ENCODE data around the gene ARHGAP31. TPM values are rescaled to one million over a fixed set of nuclear protein-coding genes. Genes with fewer than 3 reads are reported as not detected.

ARHGAP31 gene
- total RNA-seq, 4 donors from 2014 or later = 6.2 to 9.7 (median 7.3) TPM

GRCh38 chr3:119382134-119382533 is 88.0 kb downstream of the ARHGAP31 start:
- Histone ChIP-seq H3K27me3 (no peaks in the 10 kb centered on the region), H3K4me3 (no peak overlapping the region), H3K27ac (no peak overlapping the region), H3K9me3 (no peaks in the 10 kb centered on the region), H3K36me3 (no peaks in the 10 kb centered on the region), H3K4me1 (no peaks in the 10 kb centered on the region)
- ATAC-seq (no peak), DNase-seq (no peak)
- intact Hi-C loops (cut with DNase I; ENCODE audit: low total_unique reads) (no loop called here), in situ Hi-C loops (cut with MboI; ENCODE audit: low sequenced_read_pairs in 4 of 4) (loop anchor here in 1 of 4 donors (25.0 kb wide), 1 partner anchor 495 kb away; no protein-coding TSS in a partner anchor)
- TF ChIP-seq CTCF (IDR thresholded peaks at IDR 0.05 in 4 of 5, conservative IDR thresholded peaks at IDR 0.05 in 1 of 5) (no peak), POLR2A (IDR thresholded peaks at IDR 0.05) (no peak)

DNA sequence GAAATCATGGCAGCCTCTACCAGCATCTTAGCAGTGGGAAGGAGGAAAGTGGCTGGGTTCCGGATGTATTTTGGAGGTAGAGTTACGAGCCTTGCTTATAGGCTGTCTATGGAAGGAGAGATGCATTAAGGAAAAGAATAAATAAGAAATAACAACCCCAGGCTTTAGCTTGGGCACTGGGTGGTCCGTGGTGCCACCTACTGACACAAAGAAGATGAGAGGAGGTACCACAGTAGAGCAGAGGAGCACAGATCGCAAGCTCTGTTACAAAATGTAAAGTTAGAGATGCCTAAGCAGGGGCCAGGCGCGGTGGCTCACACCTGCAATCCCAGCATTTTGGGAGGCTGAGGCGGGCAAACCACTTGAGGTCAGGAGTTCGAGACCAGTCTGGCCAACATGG is 94.4 kb downstream of the ARHGAP31 start:
- TF ChIP-seq CTCF (IDR thresholded peaks at IDR 0.05 in 4 of 5, conservative IDR thresholded peaks at IDR 0.05 in 1 of 5) = peak in 1 of 5 experiments; percentile 32
- TF ChIP-seq POLR2A (IDR thresholded peaks at IDR 0.05) = no peak
- in situ Hi-C loops (cut with MboI; ENCODE audit: low sequenced_read_pairs in 4 of 4) = loop anchor here in 1 of 4 donors (25.0 kb wide), 1 partner anchor 501 kb away; no protein-coding TSS in a partner anchor
- no peak for ATAC-seq
- no peak for DNase-seq
- H3K4me1 ChIP-seq = no peaks in the 10 kb centered on the region
- H3K36me3 ChIP-seq = no peaks in the 10 kb centered on the region
- no peak overlapping the region for H3K27ac ChIP-seq
- intact Hi-C loops (cut with DNase I; ENCODE audit: low total_unique reads) = no loop called here
- no peaks in the 10 kb centered on the region for H3K9me3 ChIP-seq
- no peaks in the 10 kb centered on the region for H3K27me3 ChIP-seq
- H3K4me3 ChIP-seq = no peak overlapping the region

DNA sequence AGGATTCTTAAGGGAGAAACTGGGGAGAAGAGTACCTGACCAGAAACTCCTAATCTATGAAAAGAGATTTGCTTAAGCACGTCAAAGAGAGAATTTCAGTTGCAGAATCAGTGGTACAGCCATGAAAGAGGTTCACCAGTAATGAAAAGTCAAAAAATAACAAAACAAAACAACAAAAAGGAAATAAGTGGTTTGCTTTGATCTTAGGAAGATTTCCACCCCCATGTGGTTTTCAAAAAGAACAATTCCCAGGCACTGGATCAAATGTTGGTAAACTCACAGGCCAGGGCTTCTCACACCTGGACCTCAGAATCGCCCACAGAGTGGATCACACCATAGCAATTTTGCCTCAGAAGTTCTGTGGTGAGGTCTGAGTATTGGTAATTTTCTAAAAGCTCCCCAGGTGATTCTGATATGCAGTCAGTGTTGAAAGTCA is 101.8 kb downstream of the ARHGAP31 start:
- no peaks in the 10 kb centered on the region for H3K27me3 ChIP-seq
- DNase-seq = no peak
- TF ChIP-seq CTCF (IDR thresholded peaks at IDR 0.05 in 4 of 5, conservative IDR thresholded peaks at IDR 0.05 in 1 of 5) = no peak
- TF ChIP-seq POLR2A (IDR thresholded peaks at IDR 0.05) = no peak
- H3K4me1 ChIP-seq = no peaks in the 10 kb centered on the region
- in situ Hi-C loops (cut with MboI; ENCODE audit: low sequenced_read_pairs in 4 of 4) = loop anchor here in 1 of 4 donors (25.0 kb wide), 1 partner anchor 509 kb away; no protein-coding TSS in a partner anchor
- H3K36me3 ChIP-seq = peaks cover 0 to 4% of the 10 kb centered on the region in 2 donors
- intact Hi-C loops (cut with DNase I; ENCODE audit: low total_unique reads) = no loop called here
- no peaks in the 10 kb centered on the region for H3K9me3 ChIP-seq
- H3K27ac ChIP-seq = no peak overlapping the region
- no peak for ATAC-seq
- H3K4me3 ChIP-seq = no peak overlapping the region

- H3K27me3 ChIP-seq = no peaks in the 10 kb centered on the region
- no peak for ATAC-seq
- in situ Hi-C loops (cut with MboI; ENCODE audit: low sequenced_read_pairs in 4 of 4) = loop anchor here in 1 of 4 donors (25.0 kb wide), 1 partner anchor 510 kb away; no protein-coding TSS in a partner anchor
Measured at GRCh38 chr3:119396870-119397269, 102.7 kb downstream of the ARHGAP31 start.

More at GRCh38 chr3:119396870-119397269, 102.7 kb downstream of the ARHGAP31 start:
- TF ChIP-seq POLR2A (IDR thresholded peaks at IDR 0.05) = no peak
- TF ChIP-seq CTCF (IDR thresholded peaks at IDR 0.05 in 4 of 5, conservative IDR thresholded peaks at IDR 0.05 in 1 of 5) = no peak
- no peaks in the 10 kb centered on the region for H3K4me1 ChIP-seq
- intact Hi-C loops (cut with DNase I; ENCODE audit: low total_unique reads) = no loop called here
- no peak overlapping the region for H3K27ac ChIP-seq
- H3K36me3 ChIP-seq = peaks cover 0 to 7% of the 10 kb centered on the region in 2 donors
- no peaks in the 10 kb centered on the region for H3K9me3 ChIP-seq
- no peak overlapping the region for H3K4me3 ChIP-seq
- DNase-seq = no peak
